Measurements from ENCODE around the gene VAMP8. TPM values are rescaled to one million over a fixed set of nuclear protein-coding genes. Genes with fewer than 3 reads are reported as not detected.

Gene VAMP8
- total RNA-seq, 1 donor from 2014 or later, result 152 TPM

DNA sequence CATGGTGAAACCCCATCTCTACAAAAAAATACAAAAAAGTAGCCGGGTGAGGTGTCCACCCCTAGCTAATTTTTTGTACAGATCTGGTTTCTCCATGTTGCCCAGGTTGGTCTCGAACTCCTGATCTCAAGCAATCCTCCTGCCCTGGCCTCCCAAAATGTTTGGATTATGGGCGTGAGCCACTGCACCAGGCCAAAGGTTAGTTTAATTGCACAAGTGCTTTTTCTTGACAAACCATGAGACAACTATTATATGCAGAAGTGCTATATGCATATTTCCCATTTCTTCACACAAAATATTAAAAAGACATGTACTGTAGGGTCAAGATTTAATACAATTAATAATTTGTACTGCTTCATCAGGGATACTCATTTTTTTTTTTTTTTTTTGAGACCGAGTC, 11.1 kb upstream of the VAMP8 start:
- DNase-seq (ENCODE audit: low read depth), result no peak
- no peak overlapping the region for H3K4me3 ChIP-seq (ENCODE audit: low read depth, low read length)
- TF ChIP-seq, protein P1, sequence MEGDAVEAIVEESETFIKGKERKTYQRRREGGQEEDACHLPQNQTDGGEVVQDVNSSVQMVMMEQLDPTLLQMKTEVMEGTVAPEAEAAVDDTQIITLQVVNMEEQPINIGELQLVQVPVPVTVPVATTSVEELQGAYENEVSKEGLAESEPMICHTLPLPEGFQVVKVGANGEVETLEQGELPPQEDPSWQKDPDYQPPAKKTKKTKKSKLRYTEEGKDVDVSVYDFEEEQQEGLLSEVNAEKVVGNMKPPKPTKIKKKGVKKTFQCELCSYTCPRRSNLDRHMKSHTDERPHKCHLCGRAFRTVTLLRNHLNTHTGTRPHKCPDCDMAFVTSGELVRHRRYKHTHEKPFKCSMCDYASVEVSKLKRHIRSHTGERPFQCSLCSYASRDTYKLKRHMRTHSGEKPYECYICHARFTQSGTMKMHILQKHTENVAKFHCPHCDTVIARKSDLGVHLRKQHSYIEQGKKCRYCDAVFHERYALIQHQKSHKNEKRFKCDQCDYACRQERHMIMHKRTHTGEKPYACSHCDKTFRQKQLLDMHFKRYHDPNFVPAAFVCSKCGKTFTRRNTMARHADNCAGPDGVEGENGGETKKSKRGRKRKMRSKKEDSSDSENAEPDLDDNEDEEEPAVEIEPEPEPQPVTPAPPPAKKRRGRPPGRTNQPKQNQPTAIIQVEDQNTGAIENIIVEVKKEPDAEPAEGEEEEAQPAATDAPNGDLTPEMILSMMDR (conservative IDR thresholded peaks at IDR 0.05; ENCODE audit: low read depth, low read length), result no peak

DNA sequence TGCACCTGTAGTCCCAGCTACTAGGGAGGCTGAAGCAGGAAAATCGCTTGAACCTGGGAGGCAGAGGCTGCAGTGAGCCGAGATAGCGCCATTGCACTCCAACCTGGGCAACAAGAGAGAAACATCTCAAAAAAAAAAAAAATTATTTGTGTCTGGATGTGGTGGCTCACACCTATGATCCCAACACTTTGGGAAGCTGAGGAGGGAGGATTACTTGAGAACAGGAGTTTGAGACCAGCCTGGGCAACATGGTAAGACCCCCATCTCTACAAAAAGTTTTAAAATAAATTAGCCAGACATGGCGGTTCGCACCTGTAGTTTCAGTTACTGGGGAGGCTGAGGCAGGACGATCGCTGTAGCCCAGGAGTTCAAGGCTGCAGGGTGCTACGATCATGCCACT, 1.6 kb upstream of the VAMP8 start:
- no peak overlapping the region for H3K4me3 ChIP-seq (ENCODE audit: low read depth, low read length)
- DNase-seq (ENCODE audit: low read depth), result no peak
- TF ChIP-seq, protein P1 (conservative IDR thresholded peaks at IDR 0.05; ENCODE audit: low read depth, low read length), result no peak

DNA sequence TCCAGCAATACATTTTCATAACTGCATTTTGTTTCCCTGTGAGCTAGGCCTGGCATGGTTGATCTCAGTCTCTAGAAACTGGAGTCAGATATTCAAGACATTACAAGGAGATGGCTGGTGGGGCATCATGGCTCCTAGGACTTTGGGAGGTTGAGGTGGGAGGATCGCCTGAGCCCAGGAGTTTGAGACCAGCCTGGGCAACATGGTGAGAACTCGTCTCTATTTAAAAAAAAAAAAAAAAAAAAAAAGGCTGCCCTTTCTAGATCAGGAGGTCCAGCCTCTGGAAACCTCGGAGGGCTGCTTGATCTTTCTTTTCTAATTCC, 362 bp upstream of the VAMP8 start:
- peak overlapping the region; percentile 81 for H3K4me3 ChIP-seq (ENCODE audit: low read depth, low read length)
- TF ChIP-seq, protein P1 (conservative IDR thresholded peaks at IDR 0.05; ENCODE audit: low read depth, low read length), result no peak
- no peak for DNase-seq (ENCODE audit: low read depth)

DNA sequence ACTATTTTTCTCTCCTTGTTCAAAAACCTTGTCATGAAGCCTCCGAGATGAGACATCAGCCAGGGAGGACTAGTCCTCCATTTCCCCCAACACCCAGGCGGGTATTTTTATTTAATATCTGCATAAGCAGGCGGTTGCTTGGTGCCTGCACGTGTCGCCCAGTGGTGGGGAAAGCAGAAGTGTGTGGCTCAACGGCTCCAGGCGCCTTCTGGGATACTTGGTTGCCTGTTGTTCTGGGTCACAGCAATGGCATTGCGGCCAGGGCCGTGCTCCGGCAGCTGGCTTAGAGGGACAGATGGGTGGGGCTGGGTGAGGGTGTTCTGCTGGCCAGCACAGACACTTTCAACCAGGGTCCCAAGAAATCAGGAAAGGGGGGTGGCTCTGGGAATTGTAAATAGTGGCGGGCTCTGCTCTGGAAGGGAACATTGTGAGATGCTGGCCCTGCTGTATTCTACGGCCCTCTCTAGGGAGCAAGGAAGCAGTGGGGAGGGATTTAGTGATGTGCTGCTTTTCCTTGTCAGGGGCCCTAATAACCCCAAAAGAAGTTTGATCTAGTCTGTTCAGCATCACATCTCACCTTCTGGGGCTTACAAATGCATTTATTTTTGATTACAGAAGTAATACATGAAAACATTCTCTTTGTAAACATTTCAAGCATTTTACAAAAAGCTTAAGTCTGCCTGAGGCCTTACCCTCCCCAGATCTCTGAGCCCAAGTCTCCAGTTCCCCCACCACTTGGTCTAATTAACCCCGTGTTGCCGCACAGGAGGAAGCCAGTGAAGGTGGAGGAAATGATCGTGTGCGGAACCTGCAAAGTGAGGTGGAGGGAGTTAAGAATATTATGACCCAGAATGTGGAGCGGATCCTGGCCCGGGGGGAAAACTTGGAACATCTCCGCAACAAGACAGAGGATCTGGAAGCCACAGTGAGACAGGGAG, 1.1 kb downstream of the VAMP8 start:
- peak overlapping the region; percentile 81 for H3K4me3 ChIP-seq (ENCODE audit: low read depth, low read length)
- no peak for DNase-seq (ENCODE audit: low read depth)
- TF ChIP-seq, protein P1 (conservative IDR thresholded peaks at IDR 0.05; ENCODE audit: low read depth, low read length), result no peak

DNA sequence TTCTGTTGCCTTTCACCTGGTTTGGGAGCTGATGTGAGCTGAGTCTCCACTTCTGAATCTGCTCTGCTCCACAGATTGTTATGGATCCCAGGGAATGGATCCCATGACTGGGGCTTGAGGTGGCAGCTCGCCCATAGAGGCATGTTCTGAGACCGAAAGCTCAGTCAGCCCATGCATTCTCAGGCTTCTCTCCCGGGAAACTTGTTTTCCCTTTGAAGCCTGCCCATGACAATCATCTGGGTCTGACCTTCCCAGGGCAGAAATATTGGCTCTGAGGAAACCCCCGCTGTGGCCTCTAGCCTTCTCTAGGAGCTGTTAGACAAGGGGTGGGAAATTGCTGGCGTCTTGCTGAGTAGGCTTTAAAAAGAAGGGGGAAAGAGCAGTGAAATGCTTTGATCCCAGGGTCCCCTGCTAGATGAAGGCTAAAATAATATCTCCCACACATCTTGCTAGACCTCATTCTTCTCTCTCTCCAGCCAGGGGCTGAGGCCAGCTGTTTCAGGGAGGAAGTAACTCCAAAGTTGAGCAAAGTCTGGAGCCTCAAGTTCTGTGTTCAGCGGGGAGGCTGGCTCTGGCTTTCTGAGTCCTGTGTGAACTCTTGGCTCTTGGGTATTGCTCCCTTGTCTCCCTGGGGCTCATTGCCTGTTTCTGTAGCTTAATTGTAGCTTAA, 2.0 kb downstream of the VAMP8 start:
- peak overlapping the region; percentile 81 for H3K4me3 ChIP-seq (ENCODE audit: low read depth, low read length)
- DNase-seq (ENCODE audit: low read depth), result no peak

DNA sequence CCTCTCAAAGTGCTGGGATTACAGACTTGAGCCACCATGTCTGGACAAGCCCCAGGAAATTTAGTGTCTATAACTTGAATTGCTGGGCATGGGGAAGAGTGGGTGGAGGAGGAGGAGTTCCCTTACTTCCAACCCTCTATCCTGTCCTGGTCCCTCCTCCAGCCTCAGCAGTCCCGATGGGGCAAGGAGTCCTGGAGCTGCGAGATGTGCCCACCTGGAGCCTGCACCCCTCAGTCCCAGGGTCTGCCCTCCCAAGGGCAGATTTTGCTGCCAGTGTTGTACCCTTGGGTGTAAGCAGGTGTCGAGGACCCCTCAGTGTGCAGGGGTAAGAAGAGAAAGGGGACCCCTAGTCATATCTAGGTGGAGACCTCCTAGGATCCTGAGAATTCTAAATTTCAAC, 2.8 kb downstream of the VAMP8 start:
- TF ChIP-seq, protein P1 (conservative IDR thresholded peaks at IDR 0.05; ENCODE audit: low read depth, low read length), result no peak
- DNase-seq (ENCODE audit: low read depth), result no peak
- H3K4me3 ChIP-seq (ENCODE audit: low read depth, low read length), result no peak overlapping the region

More for the DNA sequence above, 2.0 kb downstream of the VAMP8 start:
- TF ChIP-seq, protein P1 (conservative IDR thresholded peaks at IDR 0.05; ENCODE audit: low read depth, low read length), result no peak
